Kidney glomerular epithelial cell (primary cell): Measurements from ENCODE around the gene ORAI3.

Source experiments
- DNase-seq: peaks from one replicate; lab custom pipeline; 2025; lab: John Stamatoyannopoulos, UW

ORAI3 gene

DNA sequence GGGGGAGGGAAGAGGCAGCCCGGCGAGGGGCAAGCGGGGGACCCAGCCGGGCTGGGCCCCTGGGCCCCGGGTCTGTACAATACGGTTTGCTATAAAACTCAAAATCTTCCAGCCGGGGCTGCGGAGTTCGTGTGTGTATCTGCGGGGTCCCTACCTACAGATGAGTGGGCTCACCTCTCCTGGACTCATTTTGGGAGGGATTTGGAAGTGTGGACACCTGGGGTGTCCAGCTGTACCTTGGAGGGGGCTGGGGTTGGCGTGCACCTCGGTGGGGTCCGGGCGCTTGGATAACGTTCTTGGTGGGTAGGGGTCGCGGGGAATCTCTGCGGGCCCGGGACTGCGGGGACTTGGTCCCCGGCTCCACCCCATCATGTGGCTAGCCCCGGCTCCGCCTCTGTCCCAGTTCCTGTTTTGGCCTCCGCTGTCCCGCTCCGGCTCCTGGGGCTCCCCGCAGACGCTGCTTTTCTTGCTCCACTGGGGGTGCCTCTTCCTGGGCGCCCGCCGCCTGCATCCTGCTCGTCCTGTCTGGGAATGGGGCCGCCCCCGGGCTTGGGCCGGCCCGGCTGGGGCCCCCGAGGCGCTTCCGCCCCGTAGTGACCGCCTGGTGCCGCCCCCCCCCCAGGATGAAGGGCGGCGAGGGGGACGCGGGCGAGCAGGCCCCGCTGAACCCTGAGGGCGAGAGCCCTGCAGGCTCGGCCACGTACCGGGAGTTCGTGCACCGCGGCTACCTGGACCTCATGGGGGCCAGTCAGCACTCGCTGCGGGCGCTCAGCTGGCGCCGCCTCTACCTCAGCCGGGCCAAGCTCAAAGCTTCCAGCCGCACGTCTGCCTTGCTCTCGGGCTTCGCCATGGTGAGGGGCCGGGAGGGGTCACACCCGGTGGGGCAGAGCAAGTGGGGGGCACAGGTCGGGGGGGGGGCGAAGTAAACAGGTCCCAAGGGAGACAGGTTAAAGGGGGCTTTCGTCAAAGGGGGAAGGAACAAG is at the start of gene ORAI3:
Gene ORAI3, plus strand, starts transcription at position 402 of the 983 bp plus-strand sequence. Its CDS starts 222 bp downstream, at position 624.
- DNase-seq: peak; percentile 46

DNA sequence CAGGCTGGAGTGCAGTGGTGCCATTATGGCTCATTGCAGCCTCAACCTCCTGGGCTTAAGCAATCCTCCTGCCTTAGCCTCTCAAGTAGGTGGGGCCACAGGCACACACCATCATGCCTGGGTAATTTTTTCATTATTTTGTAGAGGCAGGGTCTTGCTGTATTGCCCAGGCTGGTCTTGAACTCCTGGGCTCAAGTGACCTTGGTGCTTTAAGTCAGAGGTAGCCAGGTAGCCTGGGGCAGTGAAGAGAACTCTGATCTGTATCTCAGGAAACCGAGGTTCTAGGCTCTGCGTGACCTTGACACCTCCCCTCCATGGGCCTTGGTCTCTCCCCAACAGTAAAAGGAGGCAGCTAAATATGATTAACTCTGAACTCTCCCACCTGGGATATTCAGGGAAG is 49.1 kb upstream of the ORAI3 start:
- DNase-seq: no peak

DNA sequence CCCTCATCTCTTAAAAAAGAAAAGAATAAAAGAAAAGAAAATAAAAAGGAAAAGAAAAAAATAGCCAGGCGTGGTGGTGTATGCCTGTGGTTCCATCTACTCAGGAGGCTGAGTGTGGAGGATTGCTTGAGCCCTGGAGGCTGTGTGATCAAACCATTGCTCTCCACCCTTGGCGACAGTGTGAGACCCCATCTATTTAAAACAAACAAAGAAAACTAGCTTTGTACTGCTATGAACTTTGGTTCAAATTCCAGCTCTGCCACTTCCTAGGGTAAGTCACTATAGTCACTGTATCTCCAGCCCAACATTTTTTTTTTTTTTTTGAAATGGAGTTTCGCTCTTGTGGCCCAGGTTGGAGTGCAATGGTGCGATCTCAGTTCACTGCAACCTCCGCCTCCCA is 48.3 kb upstream of the ORAI3 start:
- DNase-seq: no peak

DNA sequence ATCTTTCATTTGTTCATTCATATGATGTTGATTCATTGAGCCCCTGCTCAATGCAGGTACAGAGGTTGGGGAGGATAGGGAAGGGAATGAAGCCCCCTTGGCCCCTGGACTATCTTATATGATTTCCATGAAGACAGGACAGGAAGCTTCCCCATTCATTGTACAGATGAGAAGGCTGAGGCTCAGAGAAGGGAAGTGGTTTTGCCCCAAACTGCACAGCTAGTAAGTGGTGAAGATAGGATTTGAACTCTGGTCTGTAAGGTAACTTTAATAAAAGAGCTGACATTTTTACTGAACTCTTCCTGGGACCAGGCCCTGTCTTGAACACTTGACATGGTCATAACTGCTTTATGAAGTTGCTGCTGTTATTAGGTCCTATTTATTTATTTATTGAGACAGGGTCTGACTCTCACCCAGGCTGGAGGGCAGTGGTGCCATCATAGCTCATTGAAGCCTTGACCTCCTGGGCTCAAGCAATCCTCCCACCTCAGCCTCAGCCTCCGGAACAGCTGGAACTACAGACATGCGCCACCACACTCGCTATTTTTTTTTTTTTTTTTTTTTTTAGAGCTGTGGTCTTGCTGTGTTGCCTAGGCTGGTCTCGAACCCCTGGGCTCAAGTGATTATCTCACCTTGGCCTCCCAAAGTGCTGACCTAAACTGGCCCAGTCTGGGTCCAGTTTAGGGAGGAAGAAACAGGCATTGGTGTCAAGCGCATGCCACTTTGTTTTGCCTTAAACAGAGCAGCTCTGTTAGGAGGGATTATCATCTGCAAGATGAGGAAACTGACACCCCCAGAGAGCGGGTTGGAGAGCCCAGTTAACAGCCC is 47.5 kb upstream of the ORAI3 start:
- DNase-seq: no peak

DNA sequence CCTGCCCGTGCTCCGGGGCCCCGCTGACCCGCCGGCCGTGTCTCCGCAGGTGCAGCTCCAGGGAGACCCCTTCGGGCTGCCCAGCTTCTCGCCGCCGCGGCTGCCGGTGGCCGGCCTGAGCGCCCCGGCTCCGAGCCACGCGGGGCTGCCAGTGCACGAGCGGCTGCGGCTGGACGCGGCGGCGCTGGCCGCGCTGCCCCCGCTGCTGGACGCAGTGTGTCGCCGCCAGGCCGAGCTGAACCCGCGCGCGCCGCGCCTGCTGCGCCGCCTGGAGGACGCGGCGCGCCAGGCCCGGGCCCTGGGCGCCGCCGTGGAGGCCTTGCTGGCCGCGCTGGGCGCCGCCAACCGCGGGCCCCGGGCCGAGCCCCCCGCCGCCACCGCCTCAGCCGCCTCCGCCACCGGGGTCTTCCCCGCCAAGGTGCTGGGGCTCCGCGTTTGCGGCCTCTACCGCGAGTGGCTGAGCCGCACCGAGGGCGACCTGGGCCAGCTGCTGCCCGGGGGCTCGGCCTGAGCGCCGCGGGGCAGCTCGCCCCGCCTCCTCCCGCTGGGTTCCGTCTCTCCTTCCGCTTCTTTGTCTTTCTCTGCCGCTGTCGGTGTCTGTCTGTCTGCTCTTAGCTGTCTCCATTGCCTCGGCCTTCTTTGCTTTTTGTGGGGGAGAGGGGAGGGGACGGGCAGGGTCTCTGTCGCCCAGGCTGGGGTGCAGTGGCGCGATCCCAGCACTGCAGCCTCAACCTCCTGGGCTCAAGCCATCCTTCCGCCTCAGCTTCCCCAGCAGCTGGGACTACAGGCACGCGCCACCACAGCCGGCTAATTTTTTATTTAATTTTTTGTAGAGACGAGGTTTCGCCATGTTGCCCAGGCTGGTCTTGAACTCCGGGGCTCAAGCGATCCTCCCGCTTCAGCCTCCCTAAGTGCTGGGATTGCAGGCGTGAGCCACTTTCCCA is 46.6 kb upstream of the ORAI3 start:
- peak; percentile 42 for DNase-seq

DNA sequence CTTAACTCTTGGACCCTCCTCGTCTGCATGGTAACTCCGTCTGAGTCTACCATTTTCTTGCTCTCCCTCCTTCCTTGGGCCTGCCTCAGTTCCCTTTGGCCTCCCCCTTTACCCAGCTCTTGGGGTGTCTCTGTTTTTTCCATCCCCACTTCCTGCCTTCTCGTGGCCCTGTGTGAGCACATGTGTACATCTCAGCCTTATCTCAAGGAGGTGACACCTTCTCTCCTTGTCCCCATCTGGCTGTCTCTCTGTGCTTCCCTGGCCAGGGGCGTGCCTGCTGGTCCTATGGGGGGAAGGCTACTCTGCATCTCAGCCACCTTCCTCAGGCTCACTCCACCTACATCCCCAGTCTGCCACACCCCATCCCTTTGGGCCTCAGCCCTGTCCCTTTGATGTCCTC is 45.9 kb upstream of the ORAI3 start:
- DNase-seq: no peak

DNA sequence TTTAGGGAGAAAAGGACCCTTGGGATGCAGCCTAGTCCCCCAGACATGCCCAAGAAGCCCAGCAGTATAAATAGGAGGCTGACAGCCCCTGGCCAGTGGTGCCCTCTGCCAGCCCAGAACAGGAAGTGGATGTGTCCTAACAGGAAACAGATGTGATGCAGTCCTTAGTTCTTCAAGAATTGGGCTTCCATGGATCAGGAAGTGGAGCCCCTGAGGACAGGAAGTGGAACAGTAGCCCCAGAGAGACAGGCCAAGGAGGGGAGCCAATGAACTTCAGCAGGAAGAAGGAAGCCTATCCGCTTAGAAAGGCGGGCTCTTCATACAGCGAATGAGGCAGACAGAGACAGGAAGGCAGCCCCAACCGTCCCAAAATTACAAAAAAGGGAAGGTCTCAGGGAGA is 45.3 kb upstream of the ORAI3 start:
- DNase-seq: no peak

DNA sequence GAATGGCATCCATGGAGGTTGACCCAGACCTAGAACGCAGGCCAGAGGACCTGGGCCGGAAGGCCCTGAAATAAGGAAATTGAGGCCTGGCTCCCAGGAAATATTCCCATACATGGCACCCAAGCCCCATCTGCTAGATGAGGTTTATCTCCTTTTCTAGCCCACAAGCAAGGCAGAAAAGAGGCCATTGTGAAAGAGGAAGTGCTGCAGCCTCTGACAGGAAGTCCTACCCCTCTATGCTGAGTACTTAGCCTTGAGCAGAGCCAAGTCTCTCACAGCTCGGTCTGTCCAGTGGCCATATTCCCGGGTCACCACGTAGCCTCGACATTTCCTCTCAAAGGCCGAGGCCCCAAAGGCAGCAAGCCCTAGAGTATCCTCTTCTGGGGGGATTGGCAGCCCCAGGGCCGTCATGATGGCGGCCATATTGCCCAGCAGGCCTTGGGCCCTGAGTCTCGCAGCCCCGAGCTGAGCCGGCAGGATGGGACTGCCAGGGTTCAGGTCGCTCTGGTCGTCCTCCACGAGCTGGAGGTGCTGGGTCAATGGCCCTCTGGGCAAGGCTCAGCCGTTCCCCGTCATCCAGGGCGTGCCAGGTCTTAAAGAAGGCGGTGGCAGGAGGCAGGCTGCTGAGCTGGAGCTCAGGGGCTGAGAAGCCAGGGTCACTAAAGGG is 44.6 kb upstream of the ORAI3 start:
- DNase-seq: no peak

DNA sequence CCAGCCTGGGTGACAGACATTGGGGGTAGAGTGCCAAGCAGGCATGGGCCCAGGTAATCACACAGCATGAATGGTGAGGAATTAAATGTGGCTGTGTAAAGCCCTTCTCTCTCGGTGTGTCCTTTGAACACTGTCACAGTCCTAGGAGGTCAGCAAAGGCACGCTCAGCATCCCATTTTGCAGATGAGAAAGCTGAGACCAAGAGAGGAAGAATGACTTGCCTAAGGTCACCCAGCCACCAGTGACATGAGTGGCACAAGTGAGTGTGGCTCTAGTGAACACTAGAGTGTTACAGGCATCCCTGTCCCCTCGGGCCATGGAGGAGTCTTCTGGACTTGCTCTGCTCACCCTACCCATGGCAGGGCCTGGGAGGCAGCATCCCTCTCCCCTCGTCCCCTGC is 41.8 kb upstream of the ORAI3 start:
- no peak for DNase-seq

DNA sequence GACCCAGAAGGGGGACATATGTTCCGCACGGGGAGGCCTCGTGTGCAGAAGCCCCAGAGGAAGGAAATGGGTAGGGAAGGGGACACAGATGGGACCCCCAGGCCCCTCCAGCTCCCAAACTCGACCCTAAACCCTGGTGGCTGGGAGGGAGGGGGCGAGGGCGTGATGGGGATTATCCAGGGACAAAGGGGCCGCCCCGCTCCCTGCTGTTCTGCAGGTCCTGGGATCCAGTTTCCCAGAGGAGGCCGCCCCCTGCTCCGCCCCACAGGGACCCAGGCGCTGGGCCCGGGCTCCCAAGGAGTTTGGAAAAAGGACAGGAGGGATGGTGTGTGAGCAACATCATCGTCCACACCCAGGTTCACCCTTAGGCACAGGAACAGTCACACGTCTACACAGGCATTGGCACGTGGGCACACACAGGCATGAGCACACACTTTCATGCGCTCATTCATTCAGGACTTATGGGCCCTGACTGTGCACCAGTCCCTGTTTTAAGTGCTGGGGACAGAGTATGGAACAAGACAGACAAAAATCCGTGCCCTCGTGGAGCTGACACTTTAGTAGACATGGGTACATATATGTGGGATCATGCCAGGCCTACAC is 38.3 kb upstream of the ORAI3 start:
- no peak for DNase-seq

DNA sequence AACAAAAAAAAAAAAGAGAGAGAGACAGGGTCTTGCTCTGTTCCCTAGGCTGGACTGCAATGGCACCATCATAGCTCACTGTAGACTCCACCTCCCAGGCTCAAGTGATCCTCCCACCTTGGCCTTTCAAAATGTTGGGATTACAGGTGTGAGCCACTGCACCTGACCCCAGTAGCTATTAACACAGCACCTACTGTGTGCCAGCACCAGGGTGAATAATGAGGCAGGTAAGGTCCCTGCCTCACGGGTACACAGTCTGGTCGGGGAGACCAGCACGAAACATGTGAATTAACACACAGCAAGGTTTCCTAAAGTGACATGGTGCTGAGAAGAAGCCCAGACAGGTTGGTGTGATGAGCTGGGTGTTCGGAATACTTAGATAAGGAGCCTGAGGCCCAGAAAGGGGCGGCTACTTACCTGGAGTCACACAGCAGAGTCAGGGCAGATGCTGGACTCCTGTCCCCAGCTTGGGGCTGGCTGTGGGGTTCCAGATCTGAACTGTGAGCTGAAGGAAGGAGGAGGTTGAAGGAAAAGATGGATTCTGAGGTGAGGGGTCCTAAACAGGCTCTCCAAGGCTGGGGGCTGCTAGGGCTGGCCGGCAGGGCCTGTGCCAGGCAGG is 36.0 kb upstream of the ORAI3 start:
- DNase-seq: no peak

DNA sequence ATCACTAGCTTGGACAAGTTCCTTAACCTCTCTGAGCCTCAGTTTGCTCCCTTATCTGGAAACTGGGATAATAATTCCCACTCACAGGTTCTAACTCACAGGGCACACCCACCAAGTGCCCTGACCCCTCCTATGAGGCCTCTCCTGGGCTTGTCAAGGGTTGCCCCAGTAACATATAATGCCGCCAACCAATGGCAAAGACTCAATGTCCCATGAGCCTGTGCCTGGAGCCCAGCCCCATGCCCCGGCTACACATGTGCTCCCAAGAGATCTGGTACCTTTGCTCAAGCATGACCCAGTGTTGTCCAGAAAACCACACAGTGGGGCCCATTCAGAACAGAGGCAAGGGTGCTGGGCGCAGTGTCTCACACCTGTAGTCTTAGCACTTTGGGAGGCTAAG is 34.0 kb upstream of the ORAI3 start:
- no peak for DNase-seq

DNA sequence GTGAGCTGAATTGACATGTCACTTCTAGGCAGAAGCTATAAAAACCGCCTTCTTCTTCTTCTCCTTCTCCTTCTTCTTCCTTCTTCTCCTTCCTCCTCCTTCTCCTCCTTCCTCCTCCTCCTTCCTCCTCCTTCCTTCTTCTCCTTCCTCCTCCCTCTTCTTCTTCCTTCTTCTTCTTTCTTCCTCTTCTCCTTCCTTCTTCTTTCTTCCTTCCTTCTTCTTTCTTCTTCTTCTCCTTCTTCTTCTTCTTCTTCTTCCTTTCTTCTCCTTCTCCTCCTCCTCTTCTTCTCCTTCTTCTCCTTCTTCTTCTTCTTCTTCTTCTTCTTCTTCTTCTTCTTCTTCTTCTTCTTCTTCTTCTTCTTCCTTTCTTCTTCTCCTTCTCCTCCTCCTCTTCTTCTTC is 30.3 kb upstream of the ORAI3 start:
- DNase-seq: no peak

DNA sequence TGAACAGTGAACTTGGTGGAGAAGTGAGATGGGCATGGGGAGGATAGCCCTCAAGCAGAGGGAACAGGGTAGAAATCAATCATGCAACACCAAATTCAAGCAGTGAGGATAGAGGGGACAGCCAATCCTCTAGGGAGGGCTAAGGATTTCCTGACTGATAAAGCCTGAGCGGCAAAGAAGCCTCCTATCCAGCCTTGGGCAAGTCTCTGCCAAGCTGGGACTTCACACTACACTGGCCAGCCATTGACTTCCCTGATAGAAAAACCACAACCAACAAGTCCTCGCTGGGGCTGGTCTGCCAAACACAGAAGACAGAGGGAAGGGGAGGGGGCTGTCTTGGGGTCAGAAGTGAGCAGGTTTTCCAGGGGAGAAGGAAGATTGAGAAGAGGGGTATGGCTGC is 28.0 kb upstream of the ORAI3 start:
- DNase-seq: no peak

DNA sequence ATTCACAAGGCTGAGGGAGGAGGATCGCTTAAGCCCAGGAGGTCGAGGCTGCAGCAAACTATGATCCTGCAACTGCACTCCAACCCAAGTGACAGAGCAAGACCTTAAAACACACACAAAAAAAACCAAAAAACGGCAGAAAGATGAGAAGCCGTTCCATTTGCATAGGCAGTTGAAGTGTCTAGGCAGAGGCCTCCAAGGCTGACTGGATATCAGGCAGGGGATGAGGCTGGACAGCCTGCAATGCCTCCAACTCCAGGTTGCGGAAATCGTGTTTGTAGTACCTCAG is 27.5 kb upstream of the ORAI3 start:
- DNase-seq: peak; percentile 73

DNA sequence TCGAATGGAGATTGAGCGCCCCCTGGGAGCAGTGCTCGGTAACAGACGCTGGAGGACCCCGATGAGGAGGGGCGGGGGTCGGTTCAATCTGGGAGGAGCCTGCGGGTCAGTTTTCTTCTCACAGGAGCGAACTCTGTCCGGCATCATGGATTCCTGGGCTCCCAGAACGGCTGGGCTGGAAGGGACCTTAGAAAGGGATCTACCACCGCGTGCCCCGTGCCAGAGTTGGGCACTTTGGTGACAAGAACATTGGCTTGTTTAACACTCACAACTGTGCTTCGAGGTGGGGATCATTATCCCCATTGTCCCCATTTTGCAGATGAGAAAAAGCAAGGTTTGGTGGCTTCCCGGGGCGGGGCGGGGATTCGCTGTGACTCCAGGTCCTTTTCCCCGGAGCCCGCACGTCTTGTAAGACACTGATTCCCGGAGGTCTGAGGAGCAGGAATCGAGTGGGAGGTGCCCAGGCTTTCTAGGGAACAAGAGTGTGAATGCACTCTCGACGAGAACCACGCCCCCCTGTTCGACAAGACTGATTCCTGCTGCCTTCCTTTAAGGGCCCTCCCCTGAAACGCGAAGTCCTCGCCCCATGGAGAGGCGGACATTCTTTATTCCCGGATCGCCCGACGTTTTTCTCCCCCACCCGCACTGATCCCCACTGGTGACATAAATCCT is 27.0 kb upstream of the ORAI3 start:
- no peak for DNase-seq

DNA sequence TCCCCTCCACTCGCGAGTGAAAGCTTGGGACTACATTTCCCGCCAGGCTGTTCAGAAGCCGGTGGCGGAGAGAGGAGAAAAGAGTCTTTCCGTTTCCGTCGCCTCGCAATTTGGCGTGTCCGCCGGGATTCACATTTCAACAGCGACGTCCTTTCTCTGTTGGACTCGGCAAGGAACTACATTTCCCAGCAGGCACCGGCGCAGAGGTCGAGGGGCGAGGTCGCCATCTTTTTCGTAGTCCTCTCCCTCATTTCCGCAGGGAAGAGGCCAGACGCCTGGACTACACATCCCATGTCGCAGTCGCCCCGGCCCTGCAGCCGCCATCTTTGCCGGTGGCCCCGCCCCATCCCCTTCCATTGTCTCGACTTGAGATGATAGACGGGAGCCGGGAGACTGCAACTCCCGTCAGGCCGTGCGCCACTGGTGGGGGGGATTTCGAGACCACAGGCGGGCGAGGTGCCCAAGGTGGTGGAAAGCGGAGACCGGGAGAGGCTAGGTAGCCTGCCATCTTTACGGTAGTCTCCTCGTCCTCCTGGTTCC is 26.4 kb upstream of the ORAI3 start:
- peak; percentile 99 for DNase-seq

DNA sequence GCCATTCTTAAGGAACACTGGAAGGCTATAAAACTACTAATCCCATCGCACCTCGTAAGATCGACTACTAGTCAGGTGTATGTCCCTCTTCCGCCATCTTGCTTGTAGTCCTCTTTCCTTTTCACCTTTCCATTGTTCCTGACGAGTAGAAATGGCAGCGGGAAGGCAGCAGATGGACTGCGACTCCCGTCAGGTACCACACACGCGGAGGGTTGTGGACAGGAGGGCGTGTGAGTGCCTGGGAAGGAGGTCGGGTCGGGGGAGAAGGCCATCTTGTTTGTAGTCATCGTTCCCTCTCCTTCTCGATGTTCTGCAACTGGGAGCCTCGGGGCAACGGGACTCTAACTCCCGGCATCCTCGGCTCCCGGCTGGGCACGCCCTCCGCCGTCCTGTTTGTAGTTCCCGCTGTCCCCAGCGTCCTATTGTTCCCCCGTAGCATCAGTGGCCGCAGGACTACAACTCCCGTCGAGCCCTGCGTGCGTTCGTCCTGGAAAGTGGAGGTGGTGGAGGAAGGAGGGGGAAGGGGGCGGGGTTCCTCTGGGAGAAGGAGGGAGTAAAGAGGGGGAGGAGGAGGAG is 25.8 kb upstream of the ORAI3 start:
- peak; percentile 100 for DNase-seq

DNA sequence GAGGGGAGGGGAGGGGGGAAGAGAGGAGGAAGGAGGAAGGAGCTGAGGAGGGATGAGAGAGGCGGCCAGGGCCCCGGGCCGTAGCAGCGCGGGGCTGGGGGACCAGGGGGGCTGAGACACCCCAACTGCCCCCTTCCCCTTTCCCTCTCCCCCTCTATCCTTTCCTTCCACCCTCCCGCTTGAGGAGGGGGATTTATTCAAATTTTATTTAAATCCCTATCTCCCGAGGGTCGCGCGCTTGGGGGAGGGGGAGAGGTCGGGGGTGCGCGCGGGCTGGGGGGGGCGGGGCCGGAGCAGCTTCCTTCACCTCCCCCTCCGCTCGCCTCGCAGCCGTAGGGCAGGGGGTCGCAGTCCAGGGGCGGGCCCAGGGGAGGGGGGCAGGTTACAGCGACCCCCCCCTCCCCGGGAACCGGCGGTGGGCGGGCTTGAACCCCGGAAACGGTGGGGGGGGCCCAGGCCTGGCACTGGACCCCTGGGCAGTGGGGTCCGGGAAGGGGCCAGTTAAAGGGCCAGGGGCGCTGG is 25.3 kb upstream of the ORAI3 start, which contains the start of gene FBXL19:
Gene FBXL19, plus strand, starts transcription at position 19 of the 522 bp plus-strand sequence. CDS start 2,183 bp downstream, outside the sequence.
- DNase-seq: no peak
